H9 (cell line): ENCODE results near the gene EXOSC10. TPM values are rescaled to one million over a fixed set of nuclear protein-coding genes. Genes with fewer than 3 reads are reported as not detected.

Experiments used
- DNase-seq: peaks from one replicate; pipeline ENCODE4 v3.0.0-alpha.2; 2017
- H2AFZ ChIP-seq: one replicate; pipeline ENCODE4 v1.6.1; 2013; ENCODE audit warnings: mild to moderate bottlenecking, low read length, control low read depth, moderate library complexity
- H2AK5ac ChIP-seq: 2 replicates; pipeline ENCODE4 v1.6.1; 2013; ENCODE audit warnings: low read length, control low read depth, mixed read lengths; ENCODE audit not compliant: insufficient read length
- H2BK120ac ChIP-seq: one replicate; pipeline ENCODE4 v1.6.1; 2013; ENCODE audit warnings: low read depth, mild to moderate bottlenecking, low read length, control low read depth, inconsistent platforms; ENCODE audit not compliant: poor library complexity, severe bottlenecking
- H2BK12ac ChIP-seq: 2 replicates; pipeline ENCODE4 v1.6.1; 2013; ENCODE audit warnings: low read length, control low read depth, mixed read lengths, low read depth; ENCODE audit not compliant: insufficient read length
- H2BK15ac ChIP-seq: 2 replicates; pipeline ENCODE4 v1.6.1; 2013; ENCODE audit warnings: low read depth, low read length, control low read depth
- H2BK20ac ChIP-seq: one replicate; pipeline ENCODE4 v1.6.1; 2013; ENCODE audit warnings: low read depth, mild to moderate bottlenecking, low read length, control low read depth, inconsistent platforms; ENCODE audit not compliant: poor library complexity, severe bottlenecking
- H2BK5ac ChIP-seq: 2 replicates; pipeline ENCODE4 v1.6.1; 2013; ENCODE audit warnings: low read length, control low read depth, mixed read lengths; ENCODE audit not compliant: insufficient read length
- H3K14ac ChIP-seq: 2 replicates; pipeline ENCODE4 v1.6.1; 2013; ENCODE audit warnings: low read length, control low read depth; ENCODE audit not compliant: insufficient read depth
- H3K18ac ChIP-seq: 2 replicates; pipeline ENCODE4 v1.6.1; 2013; ENCODE audit warnings: low read depth, mild to moderate bottlenecking, mixed read lengths, low read length, control low read depth; ENCODE audit not compliant: insufficient read length
- H3K23ac ChIP-seq: 2 replicates; pipeline ENCODE4 v1.6.1; 2013; ENCODE audit warnings: low read length, control low read depth, mixed read lengths, low read depth; ENCODE audit not compliant: insufficient read length
- H3K23me2 ChIP-seq: 2 replicates; pipeline ENCODE4 v1.6.1; 2013; ENCODE audit warnings: low read depth, mild to moderate bottlenecking, mixed read lengths, low read length, control low read depth; ENCODE audit not compliant: insufficient read length, poor library complexity, severe bottlenecking
- H3K27ac ChIP-seq: 2 replicates; pipeline ENCODE4 v1.5.1; 2013; ENCODE audit warnings: low read length, control low read depth, mixed read lengths, low read depth; ENCODE audit not compliant: insufficient read length
- H3K27me3 ChIP-seq: 2 replicates; pipeline ENCODE4 v1.6.1; 2013; ENCODE audit warnings: low read length, control low read depth, inconsistent platforms; ENCODE audit not compliant: insufficient read depth
- H3K4ac ChIP-seq: 2 replicates; pipeline ENCODE4 v1.6.1; 2013; ENCODE audit warnings: low read depth, mild to moderate bottlenecking, control low read depth, inconsistent platforms, low read length, moderate library complexity
- H3K4me1 ChIP-seq: 2 replicates; pipeline ENCODE4 v1.6.1; 2013; ENCODE audit warnings: low read length, control low read depth, inconsistent platforms; ENCODE audit not compliant: insufficient read depth
- H3K4me2 ChIP-seq: 2 replicates; pipeline ENCODE4 v1.6.1; 2013; ENCODE audit warnings: low read length, control low read depth, mixed read lengths; ENCODE audit not compliant: insufficient read length, insufficient read depth
- H3K56ac ChIP-seq: 2 replicates; pipeline ENCODE4 v1.6.1; 2013; ENCODE audit warnings: low read depth, mild to moderate bottlenecking, mixed read lengths, low read length, control low read depth; ENCODE audit not compliant: insufficient read length
- H3K79me1 ChIP-seq: 2 replicates; pipeline ENCODE4 v1.6.1; 2013; ENCODE audit warnings: low read depth, mild to moderate bottlenecking, moderate library complexity, low read length, control low read depth, inconsistent platforms; ENCODE audit not compliant: insufficient read depth, poor library complexity, severe bottlenecking
- H3K79me2 ChIP-seq: 2 replicates; pipeline ENCODE4 v1.6.1; 2013; ENCODE audit warnings: low read length, control low read depth, inconsistent platforms; ENCODE audit not compliant: insufficient read depth
- H3K9ac ChIP-seq: 2 replicates; pipeline ENCODE4 v1.6.1; 2013; ENCODE audit warnings: low read length, control low read depth, mixed read lengths; ENCODE audit not compliant: insufficient read length; ENCODE audit errors: extremely low read depth
- H3K9me3 ChIP-seq: one replicate; pipeline ENCODE4 v1.6.1; 2013; ENCODE audit warnings: low read depth, low read length, inconsistent platforms; ENCODE audit not compliant: control insufficient read depth
- H3T11ph ChIP-seq: one replicate; pipeline ENCODE4 v1.6.1; 2013; ENCODE audit warnings: mild to moderate bottlenecking, low read length, control low read depth, inconsistent platforms
- H4K20me1 ChIP-seq: one replicate; pipeline ENCODE4 v1.6.1; 2013; ENCODE audit not compliant: control insufficient read depth, insufficient read length, insufficient read depth
- H4K5ac ChIP-seq: 2 replicates; pipeline ENCODE4 v1.6.1; 2013; ENCODE audit warnings: low read depth, mild to moderate bottlenecking, mixed read lengths, low read length, control low read depth; ENCODE audit not compliant: insufficient read length
- H4K8ac ChIP-seq: replicated peaks from 2 replicates; pipeline ENCODE4 v1.6.1; 2013; ENCODE audit warnings: low read length, control low read depth, mixed read lengths, low read depth; ENCODE audit not compliant: insufficient read length
- H4K91ac ChIP-seq: 2 replicates; pipeline ENCODE4 v1.6.1; 2013; ENCODE audit warnings: low read depth, mild to moderate bottlenecking, moderate library complexity, mixed read lengths, low read length, control low read depth; ENCODE audit not compliant: insufficient read length
- H3K27ac Mint-ChIP-seq, 3 experiments: 2 replicates in 2 of 3; 3 replicates in 1 of 3; pipeline ENCODE4 v1.8.0; 2020 to 2021; ENCODE audit warnings: mixed read lengths in 3 of 3, mild to moderate bottlenecking in 1 of 3, moderate library complexity in 1 of 3
- H3K27me3 Mint-ChIP-seq: 2 replicates; pipeline ENCODE4 v1.8.0; 2021; ENCODE audit warnings: low read depth, mild to moderate bottlenecking, moderate library complexity, mixed read lengths
- H3K36me3 Mint-ChIP-seq, 3 experiments: 2 replicates in 2 of 3; 3 replicates in 1 of 3; pipeline ENCODE4 v1.8.0; 2020 to 2021; ENCODE audit warnings: low read depth in 3 of 3, mixed read lengths in 3 of 3; ENCODE audit not compliant: insufficient read depth in 1 of 3
- H3K4me1 Mint-ChIP-seq, 2 experiments: 2 replicates each; pipeline ENCODE4 v1.8.0; 2020; ENCODE audit warnings: mixed read lengths in 2 of 2
- H3K4me3 Mint-ChIP-seq, 2 experiments: 2 replicates in 1 of 2; 3 replicates in 1 of 2; pipeline ENCODE4 v1.8.0; 2020 to 2021; ENCODE audit warnings: mild to moderate bottlenecking in 2 of 2, mixed read lengths in 2 of 2, moderate library complexity in 1 of 2
- H3K9me3 Mint-ChIP-seq, 2 experiments: 2 replicates in 1 of 2; 3 replicates in 1 of 2; pipeline ENCODE4 v1.8.0; 2020; ENCODE audit warnings: mild to moderate bottlenecking in 2 of 2, mixed read lengths in 2 of 2, moderate library complexity in 1 of 2
- WGBS: extraction: QIAGEN DNeasy Blood & Tissue Kit; methylation state at CpG from one replicate; pipeline ENCODE4 v1.1.7; 2013; ENCODE audit warnings: missing lambda C conversion rate, low lambda C conversion rate, mixed read lengths; ENCODE audit not compliant: insufficient read length; ENCODE audit errors: extremely low coverage; 5-methylcytosine and 5-hydroxymethylcytosine counted together
- total RNA-seq: library from RNA; stranded (reverse); gene quantifications from 2 replicates; pipeline ENCODE4 v1.2.1, GENCODE V29; 2021
- TF ChIP-seq, protein P1 (sequence below): fragments of 200-600 bp; sonication (generic); conservative IDR thresholded peaks from 3 replicates; pipeline ENCODE4 v1.8.0; 2021; ENCODE audit warnings: antibody characterized with exemption, mild to moderate bottlenecking

EXOSC10 gene
- total RNA-seq, 1 experiment from 2014 or later = 83.4 TPM

DNA sequence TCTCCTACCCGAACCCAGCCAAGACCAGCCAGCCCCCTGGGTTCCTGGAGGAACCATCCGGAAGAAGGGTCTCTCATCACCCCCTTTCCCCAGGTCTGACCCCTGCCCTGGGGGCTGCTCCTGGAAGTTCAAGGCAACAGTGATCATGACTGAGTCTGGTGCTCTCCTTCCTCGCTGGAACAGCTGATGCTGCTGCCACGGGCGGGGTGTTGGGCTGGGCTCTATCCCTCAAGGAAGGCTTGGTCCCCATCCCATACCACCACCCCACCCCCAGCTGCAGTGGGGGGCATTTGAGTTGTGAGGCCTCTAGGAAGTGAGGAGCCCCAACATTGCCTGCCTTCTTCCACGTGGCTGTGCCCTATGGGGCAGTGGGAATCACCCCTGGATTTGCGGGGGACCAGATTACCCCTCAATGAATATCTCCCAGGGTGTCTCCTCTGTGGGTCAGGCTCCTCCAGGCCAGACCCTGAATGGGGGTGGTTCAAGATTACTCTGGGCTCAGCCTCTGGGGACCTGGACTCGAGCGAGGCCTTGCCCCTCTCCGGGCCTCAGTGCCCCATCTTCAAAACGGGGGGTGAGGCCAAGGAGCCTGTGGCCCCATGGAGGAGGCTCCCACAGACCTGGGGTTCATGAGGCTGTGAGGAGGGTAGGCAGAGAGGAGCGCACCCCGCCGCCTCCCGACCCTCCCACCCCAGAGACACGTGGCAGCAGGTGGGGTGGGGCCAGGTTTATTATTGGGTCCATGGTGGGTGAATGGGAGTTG is 55.4 kb downstream of the EXOSC10 start:
- Histone ChIP-seq H4K5ac (no peak overlapping the region), H2BK20ac (no peak overlapping the region), H2AK5ac (no peak overlapping the region), H4K8ac (no peak overlapping the region), H3K79me2 (no peaks in the 10 kb centered on the region), H2AFZ (no peak overlapping the region), H2BK120ac (no peak overlapping the region), H4K20me1 (peaks cover 4% of the 10 kb centered on the region), H2BK15ac (no peak overlapping the region), H3K14ac (no peak overlapping the region), H3K56ac (no peak overlapping the region), H3K4ac (no peak overlapping the region), H3K23ac (no peak overlapping the region), H4K91ac (no peak overlapping the region), H2BK12ac (no peak overlapping the region), H3K4me1 (no peaks in the 10 kb centered on the region), H2BK5ac (no peak overlapping the region), H3K9me3 (no peaks in the 10 kb centered on the region), H3K9ac (no peak overlapping the region), H3K18ac (no peak overlapping the region), H3K27me3 (no peaks in the 10 kb centered on the region), H3K4me2 (no peak overlapping the region), H3T11ph (no peak overlapping the region), H3K27ac (no peak overlapping the region), H3K23me2 (no peaks in the 10 kb centered on the region), H3K79me1 (no peaks in the 10 kb centered on the region)
- peaks cover 4 to 5% of the 10 kb centered on the region in 2 experiments for H3K4me1 Mint-ChIP-seq
- DNase-seq = no peak
- no peaks in the 10 kb centered on the region for H3K9me3 Mint-ChIP-seq
- WGBS = no CpG with 5 or more reads among the region's 16 CpGs
- no peak overlapping the region for H3K4me3 Mint-ChIP-seq
- H3K27ac Mint-ChIP-seq = no peak overlapping the region
- H3K36me3 Mint-ChIP-seq = peaks cover 0 to 1% (median 0%) of the 10 kb centered on the region in 3 experiments; a peak in 1 of 7 replicates
- TF ChIP-seq, protein P1, sequence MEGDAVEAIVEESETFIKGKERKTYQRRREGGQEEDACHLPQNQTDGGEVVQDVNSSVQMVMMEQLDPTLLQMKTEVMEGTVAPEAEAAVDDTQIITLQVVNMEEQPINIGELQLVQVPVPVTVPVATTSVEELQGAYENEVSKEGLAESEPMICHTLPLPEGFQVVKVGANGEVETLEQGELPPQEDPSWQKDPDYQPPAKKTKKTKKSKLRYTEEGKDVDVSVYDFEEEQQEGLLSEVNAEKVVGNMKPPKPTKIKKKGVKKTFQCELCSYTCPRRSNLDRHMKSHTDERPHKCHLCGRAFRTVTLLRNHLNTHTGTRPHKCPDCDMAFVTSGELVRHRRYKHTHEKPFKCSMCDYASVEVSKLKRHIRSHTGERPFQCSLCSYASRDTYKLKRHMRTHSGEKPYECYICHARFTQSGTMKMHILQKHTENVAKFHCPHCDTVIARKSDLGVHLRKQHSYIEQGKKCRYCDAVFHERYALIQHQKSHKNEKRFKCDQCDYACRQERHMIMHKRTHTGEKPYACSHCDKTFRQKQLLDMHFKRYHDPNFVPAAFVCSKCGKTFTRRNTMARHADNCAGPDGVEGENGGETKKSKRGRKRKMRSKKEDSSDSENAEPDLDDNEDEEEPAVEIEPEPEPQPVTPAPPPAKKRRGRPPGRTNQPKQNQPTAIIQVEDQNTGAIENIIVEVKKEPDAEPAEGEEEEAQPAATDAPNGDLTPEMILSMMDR = no peak
- no peaks in the 10 kb centered on the region for H3K27me3 Mint-ChIP-seq
